HG02623 (cell line): ENCODE measurements around the gene PARD3B.

Experiments used
- ATAC-seq: cut with Tn5 transposase; IDR thresholded peaks from one replicate; pipeline ENCODE4 v1.9.1; 2021; ENCODE audit warnings: moderate library complexity; ENCODE audit not compliant: unreplicated experiment

PARD3B gene

GRCh38 chr2:205367331-205367935, 822.2 kb downstream of the PARD3B start:
- ATAC-seq, result no peak

GRCh38 chr2:205369813-205370212, 824.5 kb downstream of the PARD3B start:
- no peak for ATAC-seq

- ATAC-seq, result no peak
These were observed 825.5 kb downstream of the PARD3B start for GRCh38 chr2:205370726-205371125.

GRCh38 chr2:205372141-205372540, 826.9 kb downstream of the PARD3B start:
- ATAC-seq, result no peak

GRCh38 chr2:205375461-205376448, 830.5 kb downstream of the PARD3B start:
- no peak for ATAC-seq

GRCh38 chr2:205377324-205377723, 832.0 kb downstream of the PARD3B start:
- ATAC-seq, result no peak

GRCh38 chr2:205383601-205384000, 838.3 kb downstream of the PARD3B start:
- ATAC-seq, result no peak

GRCh38 chr2:205386109-205386508, 840.8 kb downstream of the PARD3B start:
- ATAC-seq, result no peak

- no peak for ATAC-seq
These were observed 842.2 kb downstream of the PARD3B start for GRCh38 chr2:205387350-205388055.

- no peak for ATAC-seq
These were observed 845.6 kb downstream of the PARD3B start for GRCh38 chr2:205390866-205391265.

GRCh38 chr2:205401511-205401910, 856.2 kb downstream of the PARD3B start:
- no peak for ATAC-seq

- no peak for ATAC-seq
These were observed 856.7 kb downstream of the PARD3B start for GRCh38 chr2:205402011-205402410.

- no peak for ATAC-seq
These were observed 858.1 kb downstream of the PARD3B start for GRCh38 chr2:205403244-205403825.

- ATAC-seq, result no peak
These were observed 859.9 kb downstream of the PARD3B start for GRCh38 chr2:205405194-205405593.

GRCh38 chr2:205405752-205406151, 860.5 kb downstream of the PARD3B start:
- no peak for ATAC-seq

- ATAC-seq, result no peak
These were observed 862.7 kb downstream of the PARD3B start for GRCh38 chr2:205407984-205408383.

GRCh38 chr2:205408696-205409095, 863.4 kb downstream of the PARD3B start:
- ATAC-seq, result no peak

GRCh38 chr2:205409411-205409810, 864.1 kb downstream of the PARD3B start:
- ATAC-seq, result no peak

- ATAC-seq, result no peak
These were observed 866.3 kb downstream of the PARD3B start for GRCh38 chr2:205411558-205411957.

GRCh38 chr2:205424326-205424725, 879.1 kb downstream of the PARD3B start:
- ATAC-seq, result no peak

GRCh38 chr2:205425102-205425501, 879.8 kb downstream of the PARD3B start:
- ATAC-seq, result no peak
